Neutrophil (primary cell): ENCODE measurements around the gene CHN2.

Source experiments
- H3K27ac ChIP-seq: fragments of 200-600 bp; sonication (generic); 2 replicates; pipeline ENCODE4 v1.5.1; 2016; ENCODE audit warnings: mild to moderate bottlenecking, moderate library complexity
- H3K27me3 ChIP-seq: fragments of 200-600 bp; sonication (generic); 2 replicates; pipeline ENCODE4 v1.6.0; 2016; ENCODE audit warnings: mild to moderate bottlenecking
- H3K36me3 ChIP-seq: fragments of 200-600 bp; sonication (generic); 2 replicates; pipeline ENCODE4 v1.5.1; 2017
- H3K4me1 ChIP-seq, 2 experiments: fragments of 200-600 bp in 1 of 2; sonication (generic) in 1 of 2; 1 replicate in 1 of 2; 2 replicates in 1 of 2; pipeline versions ENCODE4 v1.5.1 to v1.6.1; 2013 to 2016; ENCODE audit warnings: low read depth in 1 of 2, low read length in 1 of 2, mild to moderate bottlenecking in 1 of 2, moderate library complexity in 1 of 2; ENCODE audit not compliant: control insufficient read depth in 1 of 2, insufficient read depth in 1 of 2
- H3K4me3 ChIP-seq, 2 experiments: fragments of 200-600 bp in 1 of 2; sonication (generic) in 1 of 2; 1 replicate in 1 of 2; 2 replicates in 1 of 2; pipeline ENCODE4 v1.5.1; 2013 to 2016; ENCODE audit warnings: low read depth in 1 of 2, low read length in 1 of 2, mild to moderate bottlenecking in 1 of 2, moderate library complexity in 1 of 2
- H3K9me3 ChIP-seq: fragments of 200-600 bp; sonication (generic); 2 replicates; pipeline ENCODE4 v1.5.1; 2016
- TF ChIP-seq, protein P1 (sequence below): fragments of 200-600 bp; sonication (generic); IDR thresholded peaks from 2 replicates; pipeline ENCODE4 v1.5.1; 2016; ENCODE audit warnings: antibody characterized with exemption

CHN2 gene

GRCh38 chr7:29300649-29301048 is 106.1 kb downstream of the CHN2 start:
- TF ChIP-seq, protein P1, sequence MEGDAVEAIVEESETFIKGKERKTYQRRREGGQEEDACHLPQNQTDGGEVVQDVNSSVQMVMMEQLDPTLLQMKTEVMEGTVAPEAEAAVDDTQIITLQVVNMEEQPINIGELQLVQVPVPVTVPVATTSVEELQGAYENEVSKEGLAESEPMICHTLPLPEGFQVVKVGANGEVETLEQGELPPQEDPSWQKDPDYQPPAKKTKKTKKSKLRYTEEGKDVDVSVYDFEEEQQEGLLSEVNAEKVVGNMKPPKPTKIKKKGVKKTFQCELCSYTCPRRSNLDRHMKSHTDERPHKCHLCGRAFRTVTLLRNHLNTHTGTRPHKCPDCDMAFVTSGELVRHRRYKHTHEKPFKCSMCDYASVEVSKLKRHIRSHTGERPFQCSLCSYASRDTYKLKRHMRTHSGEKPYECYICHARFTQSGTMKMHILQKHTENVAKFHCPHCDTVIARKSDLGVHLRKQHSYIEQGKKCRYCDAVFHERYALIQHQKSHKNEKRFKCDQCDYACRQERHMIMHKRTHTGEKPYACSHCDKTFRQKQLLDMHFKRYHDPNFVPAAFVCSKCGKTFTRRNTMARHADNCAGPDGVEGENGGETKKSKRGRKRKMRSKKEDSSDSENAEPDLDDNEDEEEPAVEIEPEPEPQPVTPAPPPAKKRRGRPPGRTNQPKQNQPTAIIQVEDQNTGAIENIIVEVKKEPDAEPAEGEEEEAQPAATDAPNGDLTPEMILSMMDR: no peak
- Histone ChIP-seq H3K4me3 (no peak overlapping the region), H3K4me1 (peaks cover 12 to 15% of the 10 kb centered on the region in 2 experiments), H3K9me3 (no peaks in the 10 kb centered on the region), H3K27me3 (no peaks in the 10 kb centered on the region), H3K27ac (no peak overlapping the region), H3K36me3 (no peaks in the 10 kb centered on the region)

GRCh38 chr7:29302666-29303395 is 108.3 kb downstream of the CHN2 start:
- TF ChIP-seq, protein P1: no peak
- no peak overlapping the region for H3K27ac ChIP-seq
- H3K4me3 ChIP-seq: no peak overlapping the region
- no peaks in the 10 kb centered on the region for H3K36me3 ChIP-seq
- no peaks in the 10 kb centered on the region for H3K9me3 ChIP-seq
- H3K27me3 ChIP-seq: no peaks in the 10 kb centered on the region
- H3K4me1 ChIP-seq: peaks cover 12 to 15% of the 10 kb centered on the region in 2 experiments

DNA sequence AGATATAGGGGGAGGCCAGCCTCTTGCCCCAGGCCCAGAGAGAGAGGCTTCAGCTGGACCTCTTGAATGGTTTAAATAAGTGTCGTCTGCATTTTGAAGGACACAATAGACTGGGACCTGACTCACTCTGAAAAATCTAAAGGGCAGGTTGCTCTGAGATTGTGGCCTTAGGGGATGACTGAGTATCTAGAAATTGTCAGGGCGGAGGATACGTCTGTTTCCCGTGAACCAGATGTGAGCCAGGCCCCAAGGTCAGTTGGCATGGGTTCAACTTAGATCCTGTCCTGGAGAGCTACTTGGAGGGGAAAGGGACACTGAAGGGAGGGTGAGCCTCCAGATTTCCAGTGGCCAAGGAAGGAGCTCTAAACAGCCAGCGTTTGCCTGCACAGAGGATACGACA is 110.2 kb downstream of the CHN2 start:
- Histone ChIP-seq H3K36me3 (no peaks in the 10 kb centered on the region), H3K27ac (no peak overlapping the region), H3K9me3 (no peaks in the 10 kb centered on the region), H3K4me1 (peaks cover 12 to 15% of the 10 kb centered on the region in 2 experiments), H3K27me3 (no peaks in the 10 kb centered on the region), H3K4me3 (no peak overlapping the region)
- TF ChIP-seq, protein P1: no peak

GRCh38 chr7:29306319-29306991 is 111.9 kb downstream of the CHN2 start:
- H3K27ac ChIP-seq: no peak overlapping the region
- no peaks in the 10 kb centered on the region for H3K9me3 ChIP-seq
- H3K36me3 ChIP-seq: no peaks in the 10 kb centered on the region
- H3K27me3 ChIP-seq: no peaks in the 10 kb centered on the region
- TF ChIP-seq, protein P1: no peak
- H3K4me1 ChIP-seq: peaks cover 9 to 13% of the 10 kb centered on the region in 2 experiments
- no peak overlapping the region for H3K4me3 ChIP-seq

DNA sequence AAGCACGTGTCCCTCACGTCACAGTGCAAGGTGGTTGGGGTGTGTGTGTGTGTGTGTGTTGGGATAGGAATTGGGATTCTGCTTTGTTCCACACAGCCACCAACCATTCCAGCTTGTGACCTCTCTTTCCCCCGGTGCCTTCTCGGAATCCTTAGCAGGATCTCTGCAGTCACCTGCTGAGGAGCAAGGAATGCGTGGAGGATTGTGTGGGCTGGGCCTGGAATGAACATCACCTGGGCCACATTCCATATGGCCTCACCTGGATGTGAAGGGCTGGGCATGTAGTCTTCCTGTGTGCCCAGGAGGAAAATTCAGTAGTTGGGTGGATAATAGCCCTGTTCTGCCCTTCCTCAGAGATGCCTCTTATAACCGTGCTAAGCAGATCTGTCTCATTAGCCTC is 113.8 kb downstream of the CHN2 start:
- H3K36me3 ChIP-seq: no peaks in the 10 kb centered on the region
- H3K9me3 ChIP-seq: no peaks in the 10 kb centered on the region
- no peaks in the 10 kb centered on the region for H3K27me3 ChIP-seq
- TF ChIP-seq, protein P1: no peak
- H3K4me1 ChIP-seq: no peaks in the 10 kb centered on the region
- H3K27ac ChIP-seq: no peak overlapping the region
- no peak overlapping the region for H3K4me3 ChIP-seq
